Fibroblast of upper back skin (primary cell): ENCODE results near the gene CFLAR.
"Not testable (repeated sequence)": the region's sequence is repeated elsewhere in the genome, so short reads cannot be mapped to it uniquely, and the experiment has no call there.

Experiments
- DNase-seq: peaks from one replicate; pipeline ENCODE4 v3.0.0-alpha.2; 2013

Gene CFLAR

DNA sequence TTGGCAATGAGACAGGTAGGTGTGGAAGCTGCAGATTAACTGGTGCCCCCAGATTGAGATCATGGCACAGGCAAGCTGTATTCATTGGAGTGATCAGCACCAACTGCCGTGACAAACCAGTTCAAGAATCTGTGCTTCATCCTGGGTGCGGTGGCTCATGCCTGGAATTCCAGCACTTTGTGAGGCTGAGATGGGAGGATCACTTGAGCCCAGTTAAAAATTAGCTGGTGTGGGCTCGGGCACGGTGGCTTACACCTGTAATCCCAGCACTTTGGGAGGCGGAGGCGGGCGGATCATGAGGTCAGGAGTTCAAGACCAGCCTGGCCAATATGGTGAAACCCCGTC, 33.8 kb downstream of the CFLAR start:
- DNase-seq: peak; percentile 43

DNA sequence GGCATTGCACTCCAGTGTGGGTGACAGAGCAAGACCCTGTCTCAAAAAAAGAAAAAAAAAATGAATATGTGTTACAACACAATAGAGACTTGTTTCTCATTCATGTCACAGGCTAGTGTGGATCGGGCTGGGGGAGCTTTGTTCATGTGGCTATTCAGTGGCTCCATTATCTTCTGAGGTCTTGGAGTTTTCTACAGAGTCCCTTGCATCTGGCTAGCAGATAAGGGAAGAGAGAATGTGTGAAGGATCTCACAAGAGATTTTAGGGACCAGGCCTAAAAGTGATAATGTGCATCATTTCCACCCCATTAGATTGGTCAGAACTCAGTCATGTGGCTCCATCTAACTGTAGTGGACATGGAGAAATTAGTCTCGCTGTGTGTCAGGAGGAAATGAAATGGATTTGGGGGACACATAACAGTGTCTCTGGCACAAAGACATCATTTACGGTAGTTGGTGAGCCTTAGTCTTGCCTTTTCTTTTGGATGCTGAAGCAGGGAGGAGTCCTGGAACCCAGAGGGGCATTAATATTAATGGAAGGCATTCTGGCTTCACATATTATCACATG, 34.6 kb downstream of the CFLAR start:
- DNase-seq: no peak

DNA sequence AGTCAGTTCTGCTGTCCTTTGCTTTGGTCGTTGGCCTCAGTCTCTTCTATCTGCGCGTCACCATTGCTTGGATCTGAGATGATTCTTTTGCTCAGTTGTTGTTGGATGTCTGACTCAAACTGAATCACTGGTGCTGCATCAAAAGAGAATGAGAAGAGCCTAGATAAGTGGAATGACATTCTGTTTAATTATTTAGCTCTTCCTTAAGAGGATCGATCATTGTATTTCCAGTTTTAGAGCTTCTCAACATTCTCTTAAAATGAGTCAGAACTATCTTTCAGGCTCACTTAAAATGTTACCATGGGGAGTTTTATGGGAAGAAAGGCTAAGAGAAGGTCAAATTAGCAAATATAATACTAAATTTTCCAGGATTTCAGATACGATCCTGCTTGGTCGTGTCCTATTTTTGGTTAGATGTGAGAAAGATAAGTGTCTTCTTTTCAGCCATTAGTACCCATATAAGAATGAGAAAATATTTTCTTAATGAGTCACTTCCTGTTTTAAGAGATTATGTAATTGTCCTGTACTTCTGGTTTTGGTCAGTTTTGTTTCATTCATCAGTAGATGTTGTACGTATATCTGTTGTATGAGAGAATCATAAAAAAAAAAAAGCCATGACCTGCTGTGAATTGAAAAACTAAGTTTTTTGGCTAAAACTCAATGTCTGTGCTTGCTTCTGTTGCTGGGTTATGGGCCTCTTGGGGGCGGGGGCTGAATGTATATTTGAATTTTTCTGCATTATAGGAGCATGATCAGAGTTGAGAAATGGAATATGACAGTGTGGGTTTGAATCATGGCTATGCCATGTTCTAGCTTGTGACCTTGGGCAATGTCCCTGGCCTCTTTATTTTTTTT, 35.4 kb downstream of the CFLAR start:
- DNase-seq: peak; percentile 87

DNA sequence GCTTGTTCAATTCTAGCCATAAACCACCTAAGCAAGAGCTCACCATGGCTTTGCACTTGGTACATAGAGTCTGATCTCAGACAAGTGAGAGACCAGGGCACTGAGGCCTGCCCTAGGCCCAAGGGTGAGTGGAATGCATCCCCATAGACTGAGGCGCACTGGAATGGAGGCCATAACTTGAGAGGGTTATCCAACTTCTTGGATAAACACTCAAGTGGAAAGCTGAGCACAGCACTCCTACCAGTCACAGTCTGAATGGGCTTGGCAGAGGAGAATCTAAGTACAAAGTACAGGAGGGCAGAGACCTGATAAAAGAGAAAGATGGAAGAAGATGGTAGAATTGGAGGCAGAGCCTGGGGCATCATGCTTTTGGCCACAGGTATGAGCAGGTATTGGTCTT, 36.6 kb downstream of the CFLAR start:
- DNase-seq: no peak

GRCh38 chr2:201152999-201153815, 37.2 kb downstream of the CFLAR start:
- DNase-seq: no peak

GRCh38 chr2:201154615-201155399, 38.8 kb downstream of the CFLAR start:
- DNase-seq: no peak

DNA sequence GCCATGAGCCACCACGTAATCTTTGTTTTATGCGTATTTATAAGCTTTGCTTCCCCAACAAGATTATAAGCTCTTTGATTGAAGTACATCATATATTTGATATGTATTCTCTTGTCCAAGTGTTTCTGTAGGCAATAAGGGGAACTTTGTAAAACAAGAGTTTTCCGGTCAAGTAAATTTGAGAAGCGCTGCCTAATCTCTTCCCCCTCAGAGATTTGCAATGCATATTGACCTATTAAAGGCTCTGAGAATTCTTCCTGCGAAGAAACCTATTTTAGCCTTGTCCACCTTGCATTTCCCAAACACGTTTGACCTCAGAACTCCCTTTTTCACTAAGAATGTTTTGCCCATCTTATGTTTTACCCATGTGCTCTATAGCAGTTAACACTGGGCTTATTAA, 40.1 kb downstream of the CFLAR start:
- DNase-seq: no peak

DNA sequence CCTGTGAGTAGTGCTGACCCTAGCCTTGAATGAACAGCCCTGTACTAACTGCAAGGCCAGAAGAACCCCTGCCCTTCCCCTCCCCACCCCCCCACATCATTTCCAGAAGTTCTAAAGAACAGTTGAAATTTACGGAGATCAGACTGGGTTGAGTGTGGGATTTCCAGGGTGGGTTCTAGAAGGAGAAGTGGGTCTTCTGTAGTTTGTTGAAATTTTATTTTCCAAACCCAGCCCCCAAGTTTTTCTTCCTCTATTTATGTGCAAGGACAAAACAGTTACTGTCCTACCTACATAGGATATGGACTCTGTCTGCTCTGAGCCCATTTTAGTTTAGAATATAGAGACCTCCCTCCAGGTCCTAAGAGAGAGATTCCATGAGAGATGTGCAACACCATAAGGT, 40.7 kb downstream of the CFLAR start:
- no peak for DNase-seq

DNA sequence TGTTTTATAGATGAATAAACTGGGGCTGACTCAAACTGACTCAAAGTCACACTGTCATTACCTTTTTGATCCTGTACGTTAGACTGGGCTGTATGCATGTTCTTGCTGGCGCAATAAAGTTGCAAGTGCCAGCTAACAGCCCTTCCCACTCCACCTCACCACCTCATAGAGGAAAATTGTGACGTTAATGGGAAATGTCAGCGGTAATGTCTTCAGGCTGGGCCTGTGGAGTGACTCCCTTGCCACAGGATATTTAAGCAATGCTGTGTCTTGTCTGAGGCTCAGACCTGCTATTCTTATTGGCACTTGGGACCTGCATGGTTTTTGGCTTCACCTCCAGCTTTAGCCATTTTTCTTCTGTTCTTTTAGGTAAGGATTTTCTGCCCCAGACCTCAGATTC, 41.7 kb downstream of the CFLAR start:
- DNase-seq: no peak

DNA sequence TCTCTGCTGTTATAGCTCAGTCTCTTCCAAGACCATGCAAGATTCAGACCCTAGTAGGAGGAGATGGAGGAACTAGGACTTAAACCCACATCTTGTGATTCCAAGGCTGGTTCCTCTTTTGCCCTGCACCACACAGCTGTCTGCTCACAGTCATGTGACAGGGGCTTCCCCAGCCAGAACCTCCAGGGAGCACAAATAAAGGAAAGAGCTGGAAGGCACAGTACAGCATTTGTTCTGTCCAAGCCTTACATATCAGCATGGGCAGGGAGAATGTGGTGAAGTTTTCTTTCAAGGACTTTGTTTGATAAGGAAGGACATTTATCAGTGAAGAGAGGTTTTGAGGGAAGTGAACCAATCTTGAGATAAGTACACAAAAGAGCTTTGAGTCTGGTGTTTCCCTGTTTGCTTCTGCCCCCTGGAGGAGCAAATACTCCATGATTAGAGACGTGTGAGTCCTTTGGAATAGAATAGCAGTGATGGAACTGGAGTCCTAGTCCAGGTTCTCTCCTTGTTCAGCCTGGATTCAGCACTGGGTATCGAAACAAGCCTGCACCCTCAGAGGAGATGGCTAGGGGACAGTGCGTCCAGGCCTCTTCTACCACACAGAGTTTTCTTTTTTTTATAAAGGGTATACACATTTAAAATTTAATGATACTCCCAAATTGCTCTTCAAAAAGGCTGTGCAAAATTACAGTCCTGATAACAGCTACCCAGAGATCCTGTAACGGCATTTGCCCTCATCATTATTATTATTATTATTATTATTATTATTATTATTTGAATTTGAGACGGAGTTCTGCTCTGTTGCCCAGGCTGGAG, 42.4 kb downstream of the CFLAR start:
- DNase-seq: peak; percentile 80

DNA sequence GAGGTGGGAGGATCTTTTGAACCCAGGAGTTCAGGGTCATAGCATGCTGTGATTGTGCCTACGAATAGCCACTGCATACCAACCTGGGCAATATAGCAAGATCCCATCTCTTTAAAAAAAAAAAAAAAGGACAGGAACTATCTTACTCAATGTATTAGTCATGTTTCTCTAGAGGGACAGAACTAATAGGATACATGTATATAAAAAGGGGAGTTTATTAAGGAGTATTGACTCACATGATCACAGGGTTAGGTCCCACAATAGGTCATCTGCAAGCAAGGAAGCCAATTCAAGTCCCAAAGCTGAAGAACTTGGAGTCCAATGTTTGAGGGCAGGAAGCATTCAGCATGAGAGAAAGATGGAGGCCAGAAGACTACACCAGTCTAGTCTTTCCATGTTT, 48.2 kb downstream of the CFLAR start:
- DNase-seq: no peak

DNA sequence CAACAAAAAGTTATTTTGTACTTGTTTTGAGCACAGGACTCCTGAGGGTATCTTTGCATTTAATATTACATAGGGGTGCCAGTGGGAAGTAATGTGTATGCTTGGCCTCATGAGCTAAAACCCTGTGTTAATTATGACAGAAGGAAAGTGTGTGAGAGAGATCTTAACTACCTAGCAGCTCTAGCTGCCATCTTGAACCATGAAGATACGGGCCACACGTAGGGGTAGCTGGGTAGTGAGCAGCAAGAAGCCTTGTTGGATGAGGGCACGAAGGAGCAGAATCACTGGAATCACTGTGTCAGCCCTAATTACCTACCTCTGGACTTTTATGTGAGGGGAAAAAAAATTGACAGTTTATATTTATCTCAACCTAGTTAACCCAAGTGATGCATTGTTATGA, 51.6 kb downstream of the CFLAR start:
- no peak for DNase-seq

- not testable (repeated sequence) for DNase-seq
Observed at GRCh38 chr2:201168496-201168895, 52.5 kb downstream of the CFLAR start.

DNA sequence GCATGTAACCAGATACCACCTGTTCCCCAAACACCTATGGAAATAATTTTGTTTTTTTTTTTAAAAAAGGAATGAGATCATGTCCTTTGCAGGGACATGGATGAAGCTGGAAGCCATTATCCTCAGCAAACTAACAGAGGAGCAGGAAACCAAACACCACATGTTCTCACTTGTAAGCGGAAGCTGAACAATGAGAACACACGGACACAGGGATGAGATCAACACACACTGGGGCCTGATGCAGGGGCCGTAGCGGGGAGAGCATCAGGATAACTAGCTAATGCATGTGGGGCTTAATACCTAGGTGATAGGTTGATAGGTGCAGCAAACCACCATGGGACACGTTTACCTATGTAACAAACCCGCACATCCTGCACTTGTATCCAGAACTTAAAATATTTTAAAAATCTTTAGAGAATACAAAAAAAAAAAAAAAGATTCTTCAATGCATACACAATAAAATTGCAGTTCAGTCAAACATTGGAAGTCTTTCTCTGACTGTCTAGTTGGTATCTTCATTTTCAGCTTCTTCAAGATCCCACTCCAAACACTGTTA, 55.4 kb downstream of the CFLAR start:
- no peak for DNase-seq

DNA sequence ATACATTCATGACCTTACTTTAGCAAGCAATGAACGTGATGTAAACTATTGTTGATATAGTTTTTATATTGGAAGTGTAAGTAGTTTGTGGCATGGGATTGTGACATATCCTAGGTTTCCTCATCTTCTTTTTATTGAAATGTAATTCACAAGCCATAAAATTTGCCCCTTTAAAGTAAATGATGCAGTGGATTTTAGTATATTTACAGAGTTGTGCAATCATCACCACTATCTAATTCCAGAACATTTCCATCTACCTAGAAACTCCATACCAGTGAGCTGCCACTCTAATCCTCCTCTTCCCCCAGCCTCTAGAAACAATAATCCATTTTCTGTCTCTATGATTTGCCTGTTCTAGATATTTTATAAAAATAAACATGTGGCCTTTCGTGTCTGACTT, 56.3 kb downstream of the CFLAR start:
- DNase-seq: no peak

DNA sequence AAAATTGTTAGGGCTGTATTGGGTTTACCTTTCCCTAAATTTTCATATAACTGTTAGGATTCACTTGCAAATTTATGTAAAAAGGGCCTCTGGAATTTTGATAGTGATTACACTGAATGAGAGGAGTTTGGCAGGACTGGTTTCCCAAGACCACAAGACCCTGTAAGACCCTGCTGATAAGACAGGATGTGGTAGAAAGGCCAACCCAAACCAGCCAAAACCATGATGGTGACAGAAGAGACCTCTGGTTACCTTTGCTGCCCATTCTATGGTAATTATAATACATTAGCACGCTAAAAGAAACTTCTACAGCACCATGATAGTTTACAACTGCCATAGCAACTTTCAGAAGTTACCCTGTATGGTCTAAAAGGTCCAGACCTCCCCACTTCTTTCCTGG, 58.7 kb downstream of the CFLAR start:
- DNase-seq: no peak

- no peak for DNase-seq
Observed at GRCh38 chr2:201176081-201176481, 60.1 kb downstream of the CFLAR start.

DNA sequence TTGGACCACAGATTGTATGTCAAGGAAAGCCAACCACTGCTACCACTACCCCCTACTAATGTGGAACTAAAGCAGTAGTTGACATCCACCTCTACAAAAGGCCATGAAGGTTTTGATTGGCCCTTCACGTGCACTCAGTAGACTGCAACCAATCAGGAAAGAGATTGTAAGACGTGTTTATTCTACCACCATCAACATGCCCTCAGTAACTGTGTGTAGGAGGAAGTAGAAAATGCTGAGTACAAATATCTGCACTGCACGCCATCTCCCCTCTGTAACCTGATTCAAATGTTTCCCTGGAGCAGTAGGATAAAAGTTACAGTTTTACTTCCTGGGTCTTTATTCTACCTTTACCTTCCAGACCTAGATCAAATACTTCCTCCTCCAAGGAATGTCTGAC, 64.0 kb downstream of the CFLAR start:
- no peak for DNase-seq

DNA sequence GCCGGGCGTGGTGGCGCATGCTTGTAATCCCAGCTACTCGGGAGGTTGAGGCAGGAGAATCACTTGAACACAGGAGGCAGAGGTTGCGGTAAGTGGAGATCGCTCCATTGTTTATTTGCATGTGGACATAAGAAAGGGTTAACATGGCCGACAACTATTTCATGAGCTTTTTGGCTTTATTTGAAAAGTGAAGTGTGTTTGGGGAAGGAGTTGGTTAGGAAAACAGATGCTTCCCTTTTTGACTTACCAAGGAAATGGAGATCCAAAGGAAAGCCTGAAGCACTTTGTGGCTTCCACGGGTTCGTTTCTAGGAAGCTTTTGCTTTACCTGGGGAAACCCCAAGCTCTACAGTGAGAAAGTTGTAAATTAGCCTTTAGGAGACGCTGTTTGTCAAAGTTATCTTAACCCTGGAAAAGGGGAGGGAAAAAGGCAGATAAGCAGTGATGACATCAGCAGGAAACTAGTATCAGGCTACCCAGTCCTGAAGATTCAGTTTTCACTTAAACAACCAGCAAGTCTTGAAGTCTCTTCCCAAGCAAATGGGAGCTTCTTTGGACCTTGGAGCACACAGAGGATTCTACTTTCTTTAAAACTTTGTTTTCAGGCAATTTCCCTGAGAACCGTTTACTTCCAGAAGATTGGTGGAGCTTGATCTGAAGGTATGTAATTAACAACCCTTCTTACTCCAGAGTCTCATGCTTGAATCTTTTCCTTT, 66.8 kb downstream of the CFLAR start, which contains the start of gene CASP10:
CASP10 (plus strand) TSS at position 492 of the 715 bp plus-strand sequence. CDS start 2,637 bp downstream, outside the sequence.
- DNase-seq: peak; percentile 10

- DNase-seq: no peak
Observed at GRCh38 chr2:201183365-201183727, 67.4 kb downstream of the CFLAR start.

GRCh38 chr2:201183835-201184234, 67.9 kb downstream of the CFLAR start:
- DNase-seq: not testable (repeated sequence)
